Fibroblast of skin of abdomen (primary cell): ENCODE measurements around the gene ANKRD44. TPM values are rescaled to one million over a fixed set of nuclear protein-coding genes. Genes with fewer than 3 reads are reported as not detected.
A peak's percentile ranks its signal among the peaks of the same experiment; 100 is the strongest.
"Not testable (repeated sequence)": the region's sequence is repeated elsewhere in the genome, so short reads cannot be mapped to it uniquely, and the experiment has no call there.

Experiments used
- DNase-seq: peaks from one replicate; pipeline ENCODE4 v3.0.0-alpha.2; 2013
- polyA plus RNA-seq, 2 experiments: library from polyadenylated mRNA; unstranded; fragments of 120-200 nt; gene quantifications; one replicate each; pipeline ENCODE4 v1.2.1, GENCODE V29; 2013; ENCODE audit not compliant: insufficient read length in 2 of 2

The ANKRD44 gene
- polyA plus RNA-seq (2013, experiment 1 of 2; ENCODE audit: insufficient read length): 3.5 TPM
- 4.6 TPM for polyA plus RNA-seq (2013, experiment 2 of 2; ENCODE audit: insufficient read length)

- peak; percentile 84 for DNase-seq
Observed at GRCh38 chr2:197310271-197310985, at the start of gene ANKRD44. ANKRD44 (minus strand) TSS chr2:197310780; CDS start chr2:197310604, 176 bp downstream.

DNA sequence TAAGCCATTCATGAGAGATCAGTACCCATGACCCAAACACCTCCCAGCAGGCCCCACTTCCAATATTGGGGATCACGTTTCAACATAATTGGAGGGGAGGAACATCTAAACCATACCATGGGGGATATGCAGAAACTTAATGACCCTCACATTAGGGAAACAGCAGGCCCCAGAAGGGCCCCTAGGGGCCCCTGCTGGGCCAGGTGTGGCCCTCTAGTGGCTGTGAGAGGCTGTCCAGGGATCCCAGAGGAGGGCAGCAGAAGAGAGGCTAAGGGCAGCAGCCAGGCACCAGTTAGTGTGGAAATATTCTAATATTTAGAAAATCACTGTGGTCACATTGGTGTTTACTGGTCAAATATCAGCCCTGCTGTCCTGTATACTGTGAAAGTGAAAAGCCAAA is 49.3 kb upstream of the ANKRD44 start:
- DNase-seq: no peak

GRCh38 chr2:197358931-197359330 is 48.4 kb upstream of the ANKRD44 start:
- DNase-seq: peak; percentile 59

GRCh38 chr2:197357986-197358385 is 47.4 kb upstream of the ANKRD44 start:
- DNase-seq: no peak

- DNase-seq: no peak
Observed at GRCh38 chr2:197356136-197356535, 45.6 kb upstream of the ANKRD44 start.

DNA sequence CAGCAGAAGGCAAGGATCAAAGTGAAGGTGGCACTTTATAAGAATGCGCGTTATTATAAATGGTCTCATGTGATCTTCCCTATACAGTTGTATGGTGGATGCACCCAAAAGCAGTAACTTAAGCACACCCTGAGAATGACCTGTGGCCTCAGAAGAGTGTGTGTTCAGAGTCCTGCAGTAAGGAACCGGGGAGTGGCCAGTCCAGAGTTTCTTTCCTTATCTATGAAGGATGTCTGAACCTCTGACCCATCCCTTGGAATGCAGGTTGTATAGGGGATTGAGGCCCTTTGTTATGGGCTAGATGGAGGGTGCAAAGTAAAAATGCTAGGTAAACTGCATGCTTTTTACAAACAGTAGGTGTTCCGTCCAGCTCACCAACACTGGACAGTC is 43.6 kb upstream of the ANKRD44 start:
- DNase-seq: no peak

DNA sequence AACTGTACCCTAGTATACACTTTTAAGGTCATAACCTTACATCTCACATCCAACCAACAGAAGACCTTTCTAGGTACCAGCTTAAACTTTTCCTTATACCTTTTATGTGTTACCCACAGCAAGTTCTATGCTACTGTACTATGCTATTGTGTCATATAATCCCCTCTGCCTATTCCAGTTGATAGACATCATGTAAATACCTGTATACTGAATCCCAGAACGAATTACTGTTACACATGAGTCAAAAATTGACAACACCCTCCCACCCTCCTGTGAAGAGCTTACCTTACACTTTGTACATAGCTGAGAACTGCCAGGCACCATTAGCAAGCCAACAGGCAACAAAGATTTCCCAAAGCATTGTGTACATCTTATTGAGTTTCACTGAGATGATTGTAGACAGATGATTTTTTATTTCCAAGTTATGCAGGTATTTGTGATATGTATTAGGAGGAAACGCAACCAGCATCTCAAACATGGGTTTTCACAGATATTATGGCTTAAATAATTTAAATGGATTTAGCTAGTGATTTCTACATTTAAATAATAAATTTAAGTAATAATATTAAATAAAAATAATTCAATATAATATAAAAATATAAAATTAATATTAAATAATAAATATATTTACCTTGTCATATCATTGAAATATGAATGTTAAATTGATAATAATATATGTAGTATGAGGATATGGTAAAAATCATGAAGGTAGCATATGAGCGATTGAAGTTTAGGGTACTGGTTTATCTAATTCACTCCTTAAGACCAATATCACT is 43.0 kb upstream of the ANKRD44 start:
- DNase-seq: no peak

DNA sequence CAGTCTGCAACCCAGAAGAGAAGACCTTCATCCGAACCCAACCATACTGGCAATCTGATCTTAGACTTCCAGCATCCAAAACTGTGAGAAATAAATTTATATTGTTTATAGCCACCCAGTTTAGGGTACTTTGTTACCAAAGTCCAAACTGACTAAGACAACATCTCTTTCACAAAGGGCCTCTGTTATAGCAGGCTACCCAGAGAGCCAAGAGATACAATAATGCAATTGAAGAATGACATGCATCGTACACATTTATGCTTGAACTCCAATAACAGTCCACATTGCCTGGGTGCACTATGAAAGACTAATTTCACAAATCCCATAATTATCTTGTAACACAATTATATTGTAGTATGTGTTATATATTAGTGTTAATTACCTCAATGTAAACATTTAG is 39.1 kb upstream of the ANKRD44 start:
- DNase-seq: no peak

DNA sequence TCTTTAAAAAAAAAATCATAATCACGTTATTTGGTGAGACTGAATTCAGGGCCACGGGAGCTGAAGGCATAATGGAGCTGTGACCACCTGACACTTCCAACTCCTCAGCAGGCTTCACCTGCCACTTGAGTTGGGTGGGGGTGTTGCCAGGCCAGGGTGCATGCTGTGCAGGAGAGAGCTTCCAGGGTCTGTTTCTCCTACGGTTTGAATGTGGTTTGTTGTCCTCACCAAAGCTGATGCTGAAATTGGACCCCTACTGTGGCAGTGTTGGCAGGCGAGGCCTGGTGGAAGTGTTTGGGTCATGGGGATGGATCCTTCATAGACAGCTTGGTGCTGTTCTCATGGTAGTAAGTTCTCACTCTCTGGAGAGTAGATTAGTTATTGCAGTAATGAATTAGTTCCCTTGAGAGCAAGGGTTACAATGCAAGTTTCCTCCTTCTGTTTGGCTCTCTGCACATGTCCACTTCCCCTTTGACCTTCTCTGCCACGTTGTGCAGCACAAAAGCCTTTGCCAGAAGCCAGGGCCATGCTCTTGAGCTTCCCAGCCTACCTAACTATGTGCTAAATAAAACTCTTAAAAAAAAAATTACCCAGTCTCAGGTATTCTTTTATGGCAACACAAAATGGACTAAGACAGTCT is 38.3 kb upstream of the ANKRD44 start:
- no peak for DNase-seq

- no peak for DNase-seq
Observed at GRCh38 chr2:197345846-197346370, 35.3 kb upstream of the ANKRD44 start.

GRCh38 chr2:197343968-197344367 is 33.4 kb upstream of the ANKRD44 start:
- DNase-seq: not testable (repeated sequence)

GRCh38 chr2:197340591-197340990 is 30.0 kb upstream of the ANKRD44 start:
- no peak for DNase-seq

GRCh38 chr2:197339496-197340220 is 29.1 kb upstream of the ANKRD44 start:
- no peak for DNase-seq

DNA sequence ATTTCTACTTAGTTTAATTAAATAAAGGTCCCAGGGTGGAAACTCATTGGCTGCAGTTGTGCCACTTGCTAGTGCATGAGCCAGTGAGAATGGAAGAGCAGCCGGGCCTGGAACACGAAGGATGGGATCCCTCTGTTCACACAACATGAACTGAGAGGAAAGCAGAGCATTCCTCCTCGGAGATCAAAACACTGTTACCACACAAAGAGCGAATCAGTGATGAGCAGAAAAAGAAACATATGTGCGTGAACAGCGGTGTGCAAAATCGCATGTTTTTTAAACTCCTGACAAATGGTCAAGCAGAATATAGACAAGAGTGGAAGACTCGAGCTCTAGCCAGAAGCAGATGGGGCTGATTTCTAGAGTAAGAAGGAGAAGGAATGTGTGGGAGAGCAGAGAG is 28.4 kb upstream of the ANKRD44 start:
- no peak for DNase-seq

GRCh38 chr2:197332641-197333040 is 22.1 kb upstream of the ANKRD44 start:
- DNase-seq: no peak

DNA sequence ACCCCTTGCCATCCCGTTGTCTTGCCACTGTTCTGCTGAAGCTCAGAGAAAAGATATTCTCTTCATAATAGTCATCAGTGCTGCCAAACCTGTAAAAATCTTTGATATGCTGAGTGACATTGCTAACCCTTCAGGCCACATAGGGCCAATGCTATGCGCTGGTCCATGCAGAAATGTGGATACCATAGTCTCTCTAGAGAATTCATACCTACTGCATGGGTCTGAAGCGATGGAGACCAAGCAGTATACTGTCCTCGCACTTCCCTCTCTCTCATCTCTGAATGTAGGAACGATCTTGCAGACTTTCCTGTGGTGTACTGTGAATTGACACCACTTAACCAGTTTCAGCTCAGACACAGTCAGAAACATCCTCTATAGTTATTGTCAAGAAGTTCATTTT is 17.9 kb upstream of the ANKRD44 start:
- no peak for DNase-seq

GRCh38 chr2:197327472-197328098 is 17.0 kb upstream of the ANKRD44 start:
- DNase-seq: peak; percentile 32

DNA sequence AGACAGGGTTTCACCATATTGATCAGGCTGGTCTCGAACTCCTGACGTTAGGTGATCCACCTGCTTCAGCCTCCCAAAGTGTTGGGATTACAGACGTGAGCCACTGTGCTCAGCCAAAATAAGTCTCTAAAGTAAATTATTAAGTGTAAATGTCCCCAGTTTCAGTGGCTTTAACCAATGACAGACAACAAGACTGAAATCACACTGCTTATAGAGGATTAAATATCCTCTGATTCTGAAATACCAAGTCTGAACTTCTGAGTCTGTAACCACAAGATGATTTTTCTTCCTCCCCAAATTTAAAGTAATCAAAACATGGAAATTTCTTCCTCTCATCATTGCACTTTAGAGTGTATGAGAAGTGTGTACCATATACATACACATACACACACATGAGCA is 16.5 kb upstream of the ANKRD44 start:
- DNase-seq: no peak

DNA sequence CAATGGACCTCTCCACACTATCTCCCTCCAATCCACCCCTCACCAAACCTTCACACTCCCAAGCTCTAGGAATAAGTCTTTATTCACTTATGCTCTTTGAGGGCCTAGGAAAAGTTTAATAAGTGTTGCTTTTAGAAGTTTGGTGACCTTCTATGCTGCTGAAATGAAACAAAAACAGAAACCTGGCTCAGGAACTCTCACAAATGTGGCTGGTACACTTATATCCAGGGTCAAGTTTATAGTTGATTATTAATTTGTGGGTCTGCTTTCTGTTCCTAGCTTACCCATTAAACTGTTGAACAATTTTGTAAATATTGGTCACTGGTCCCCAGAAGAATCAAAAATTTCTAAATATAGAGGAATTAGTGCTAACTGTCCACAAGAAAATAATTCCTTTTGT is 14.2 kb upstream of the ANKRD44 start:
- DNase-seq: no peak

- DNase-seq: no peak
Observed at GRCh38 chr2:197322724-197323720, 12.4 kb upstream of the ANKRD44 start.

GRCh38 chr2:197322143-197322542 is 11.6 kb upstream of the ANKRD44 start:
- no peak for DNase-seq
